PFSK-1 (cell line): ENCODE measurements around the gene DNALI1.

Source experiments
- FOXP2 ChIP-seq: optimal IDR thresholded peaks from 2 replicates; pipeline ENCODE3; 2011; ENCODE audit warnings: borderline replicate concordance, control low read depth, inconsistent platforms; ENCODE audit not compliant: insufficient read depth; ENCODE audit errors: extremely low read length, extremely low read depth
- POLR2AphosphoS5 ChIP-seq: IDR thresholded peaks from 2 replicates; pipeline ENCODE4 v1.6.1; 2012; ENCODE audit warnings: low read depth, mild to moderate bottlenecking, control low read depth, low read length, moderate library complexity
- REST ChIP-seq, 2 experiments: IDR thresholded peaks; 2 replicates each; pipeline versions ENCODE4 v1.6.1 to v1.8.0; 2011 to 2012; ENCODE audit warnings: low read depth in 2 of 2, low read length in 2 of 2, control low read depth in 1 of 2, inconsistent platforms in 1 of 2, mild to moderate bottlenecking in 1 of 2, moderate library complexity in 1 of 2; ENCODE audit not compliant: insufficient read depth in 1 of 2
- SIN3A ChIP-seq: IDR thresholded peaks from 2 replicates; pipeline ENCODE4 v1.6.1; 2012; ENCODE audit warnings: mild to moderate bottlenecking, low read length, moderate library complexity, borderline replicate concordance; ENCODE audit not compliant: insufficient read depth
- TAF1 ChIP-seq: IDR thresholded peaks from 2 replicates; pipeline ENCODE4 v1.6.1; 2012; ENCODE audit warnings: low read length, control low read depth, borderline replicate concordance; ENCODE audit not compliant: insufficient read depth

The DNALI1 gene

DNA sequence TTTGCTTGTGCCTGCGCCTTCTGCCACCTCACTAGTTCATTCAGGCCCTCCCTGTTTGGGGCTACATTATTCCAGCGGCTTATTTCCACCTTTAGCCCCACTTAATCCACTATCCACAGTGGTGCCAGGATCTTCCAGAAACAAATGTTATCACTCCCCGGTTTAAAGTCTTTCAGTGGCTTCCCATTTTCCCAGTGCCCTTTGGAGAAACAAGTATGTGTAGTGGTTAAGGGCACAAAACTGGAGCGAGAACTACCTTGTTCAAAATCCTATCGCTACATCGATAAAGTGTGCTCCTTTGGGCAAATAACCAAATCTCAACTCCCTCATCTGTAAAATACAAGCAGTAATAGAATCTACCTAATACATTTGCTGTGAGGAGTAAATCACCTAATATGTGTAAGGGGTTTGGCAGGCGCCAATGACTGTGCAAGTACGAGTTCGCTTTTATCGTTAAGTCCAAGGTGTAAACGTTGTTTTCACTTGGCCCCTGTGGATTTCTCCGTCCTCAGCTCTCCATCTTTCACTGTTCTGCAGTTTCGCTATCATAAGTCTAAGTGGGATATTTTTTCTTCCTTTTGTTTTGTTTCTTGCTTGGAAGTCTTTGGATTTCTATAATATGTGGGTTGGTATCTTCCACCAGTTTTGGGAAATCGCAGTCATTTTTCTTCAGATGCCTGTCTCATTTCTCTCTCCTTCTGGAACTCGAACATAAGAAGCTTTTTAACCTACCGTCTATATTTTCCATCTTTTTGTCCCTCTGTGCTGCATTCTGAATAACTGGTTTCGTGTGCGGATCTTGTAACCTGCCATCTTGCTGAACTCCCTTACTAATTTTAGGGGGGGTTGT lies 41.3 kb upstream of the DNALI1 start:
- no peak for TF ChIP-seq SIN3A
- no peak for TF ChIP-seq TAF1
- no peak for TF ChIP-seq REST (IDR thresholded peaks at IDR 0.05; ENCODE audit: insufficient read depth in 1 of 2, low read depth in 2 of 2, low read length in 2 of 2)
- no peak for TF ChIP-seq FOXP2
- no peak for TF ChIP-seq POLR2AphosphoS5

DNA sequence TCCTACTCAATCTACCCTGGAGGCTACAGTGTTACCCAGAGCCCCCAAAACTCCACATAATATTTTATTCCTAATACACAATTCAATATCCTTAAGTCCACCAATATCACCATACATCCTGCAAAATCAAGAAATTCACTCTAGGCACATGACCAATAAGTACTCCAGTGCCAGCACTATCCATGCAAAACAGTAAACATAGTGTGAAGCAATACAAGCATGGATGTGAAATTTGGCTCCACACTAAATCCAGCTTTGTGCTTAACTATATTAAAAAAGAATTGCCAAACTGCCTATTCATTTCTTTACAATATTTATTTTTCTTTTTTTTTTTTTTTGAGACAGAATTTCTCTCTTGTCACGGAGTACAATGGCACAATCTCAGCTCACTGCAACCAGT lies 39.2 kb upstream of the DNALI1 start:
- no peak for TF ChIP-seq TAF1
- TF ChIP-seq POLR2AphosphoS5 = no peak
- no peak for TF ChIP-seq SIN3A

DNA sequence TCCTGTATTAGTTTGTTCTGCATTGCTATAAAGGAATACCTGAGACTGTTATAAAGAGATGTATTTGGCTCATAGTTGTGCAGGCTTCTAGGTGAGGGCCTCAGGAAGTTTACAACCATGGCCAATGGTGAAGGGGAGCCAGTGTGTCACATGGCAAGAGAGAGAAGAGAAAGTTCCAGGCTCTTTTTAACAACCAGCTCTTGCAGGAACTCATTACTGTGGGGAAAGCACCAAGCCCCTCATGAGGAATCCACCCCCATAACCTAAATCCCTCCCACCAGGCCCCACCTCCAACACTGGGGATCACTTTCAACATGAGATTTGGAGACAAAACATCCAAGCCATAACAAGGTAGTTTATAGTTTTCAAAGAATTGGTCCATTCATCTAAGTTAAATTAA lies 37.1 kb upstream of the DNALI1 start:
- no peak for TF ChIP-seq TAF1
- TF ChIP-seq REST (IDR thresholded peaks at IDR 0.05; ENCODE audit: insufficient read depth in 1 of 2, low read depth in 2 of 2, low read length in 2 of 2) = no peak
- TF ChIP-seq POLR2AphosphoS5 = no peak

- TF ChIP-seq TAF1 (no peak), REST (IDR thresholded peaks at IDR 0.05; ENCODE audit: insufficient read depth in 1 of 2, low read depth in 2 of 2, low read length in 2 of 2) (no peak), SIN3A (no peak), POLR2AphosphoS5 (no peak), FOXP2 (no peak)
Measured at GRCh38 chr1:37533317-37534093, 23.2 kb upstream of the DNALI1 start.

- TF ChIP-seq TAF1 (no peak), SIN3A (no peak)
Measured at GRCh38 chr1:37537378-37537777, 19.4 kb upstream of the DNALI1 start.

- TF ChIP-seq SIN3A (no peak), FOXP2 (no peak), TAF1 (no peak), REST (IDR thresholded peaks at IDR 0.05; ENCODE audit: insufficient read depth in 1 of 2, low read depth in 2 of 2, low read length in 2 of 2) (no peak), POLR2AphosphoS5 (no peak)
Measured at GRCh38 chr1:37540036-37540785, 16.5 kb upstream of the DNALI1 start.
